Measurements from ENCODE around the gene GFAP. TPM values are rescaled to one million over a fixed set of nuclear protein-coding genes. Genes with fewer than 3 reads are reported as not detected.

Gene GFAP

GRCh38 chr17:44862278-44862914, 52.9 kb downstream of the GFAP start:
- H3K4me2 ChIP-seq (ENCODE audit: insufficient read depth, low read length, poor library complexity, severe bottlenecking): no peak overlapping the region
- H3K36me3 ChIP-seq (replicated peaks in 1 of 2; ENCODE audit: control insufficient read depth in 2 of 2, insufficient read depth in 2 of 2, low read length in 2 of 2): peaks cover 52 to 96% of the 10 kb centered on the region in 2 donors
- H2BK12ac ChIP-seq (ENCODE audit: low read length): no peak overlapping the region
- no peak overlapping the region for H2AFZ ChIP-seq (ENCODE audit: low read length)
- H3K27ac ChIP-seq (replicated peaks; ENCODE audit: low read length): no peak overlapping the region
- H2BK120ac ChIP-seq (ENCODE audit: low read depth, low read length): no peak overlapping the region
- no CpG with 5 or more reads among the region's 9 CpGs for whole genome bisulfite sequencing, 2 donors (ENCODE audit: extremely low coverage in 2 of 2, insufficient read length in 2 of 2, insufficient replicate concordance in 1 of 2)
- no peak overlapping the region for H2AK5ac ChIP-seq (ENCODE audit: low read depth, low read length)
- H4K8ac ChIP-seq (ENCODE audit: low read depth, low read length): no peak overlapping the region
- no peak overlapping the region for H3K4ac ChIP-seq (ENCODE audit: low read length)
- H3K4me3 ChIP-seq (ENCODE audit: low read length in 2 of 2): no peak overlapping the region
- no peaks in the 10 kb centered on the region for H3K79me1 ChIP-seq (ENCODE audit: low read depth, low read length)
- H3K27me3 ChIP-seq (ENCODE audit: control insufficient read depth in 3 of 3, insufficient read depth in 3 of 3, low read depth in 1 of 3, low read length in 3 of 3): no peaks in the 10 kb centered on the region
- no peak overlapping the region for H2BK15ac ChIP-seq (ENCODE audit: low read length)
- no peak overlapping the region for H2BK5ac ChIP-seq (ENCODE audit: low read length)
- H4K91ac ChIP-seq (ENCODE audit: low read depth, low read length, poor library complexity): no peak overlapping the region
- no peak overlapping the region for H3K14ac ChIP-seq (ENCODE audit: low read length)
- no peaks in the 10 kb centered on the region for H3K4me1 ChIP-seq (ENCODE audit: control insufficient read depth in 2 of 2, insufficient read depth in 1 of 2, low read depth in 1 of 2, low read length in 2 of 2)
- H3K9me3 ChIP-seq (replicated peaks in 1 of 2; ENCODE audit: control insufficient read depth in 2 of 2, insufficient read depth in 1 of 2, low read depth in 1 of 2, low read length in 2 of 2): no peaks in the 10 kb centered on the region
- no peak for DNase-seq (ENCODE audit: low spot score)
- no peak overlapping the region for H3K9ac ChIP-seq (ENCODE audit: low read depth, low read length, poor library complexity)
- no peak overlapping the region for H3K18ac ChIP-seq (ENCODE audit: low read length)
- no peak overlapping the region for H3K23ac ChIP-seq (ENCODE audit: low read depth, low read length, poor library complexity)

GRCh38 chr17:44859701-44860100, 55.6 kb downstream of the GFAP start:
- peak overlapping the region in 1 of 2 donors; percentile 10 for H3K4me3 ChIP-seq (ENCODE audit: low read length in 2 of 2)
- no peak overlapping the region for H2AFZ ChIP-seq (ENCODE audit: low read length)
- H3K4me2 ChIP-seq (ENCODE audit: insufficient read depth, low read length, poor library complexity, severe bottlenecking): no peak overlapping the region
- H3K18ac ChIP-seq (ENCODE audit: low read length): no peak overlapping the region
- H3K36me3 ChIP-seq (replicated peaks in 1 of 2; ENCODE audit: control insufficient read depth in 2 of 2, insufficient read depth in 2 of 2, low read length in 2 of 2): peaks cover 59 to 97% of the 10 kb centered on the region in 2 donors
- H4K91ac ChIP-seq (ENCODE audit: low read depth, low read length, poor library complexity): no peak overlapping the region
- DNase-seq (ENCODE audit: low spot score): no peak
- H3K79me1 ChIP-seq (ENCODE audit: low read depth, low read length): no peaks in the 10 kb centered on the region
- no peak overlapping the region for H2BK120ac ChIP-seq (ENCODE audit: low read depth, low read length)
- no CpG with 5 or more reads among the region's 5 CpGs for WGBS, 2 donors (ENCODE audit: extremely low coverage in 2 of 2, insufficient read length in 2 of 2, insufficient replicate concordance in 1 of 2)
- H3K9me3 ChIP-seq (replicated peaks in 1 of 2; ENCODE audit: control insufficient read depth in 2 of 2, insufficient read depth in 1 of 2, low read depth in 1 of 2, low read length in 2 of 2): no peaks in the 10 kb centered on the region
- no peak overlapping the region for H3K4ac ChIP-seq (ENCODE audit: low read length)
- H2BK15ac ChIP-seq (ENCODE audit: low read length): no peak overlapping the region
- no peak overlapping the region for H3K27ac ChIP-seq (replicated peaks; ENCODE audit: low read length)
- no peak overlapping the region for H4K8ac ChIP-seq (ENCODE audit: low read depth, low read length)
- no peak overlapping the region for H2BK5ac ChIP-seq (ENCODE audit: low read length)
- H3K14ac ChIP-seq (ENCODE audit: low read length): no peak overlapping the region
- H3K23ac ChIP-seq (ENCODE audit: low read depth, low read length, poor library complexity): no peak overlapping the region
- no peak overlapping the region for H2AK5ac ChIP-seq (ENCODE audit: low read depth, low read length)
- H3K4me1 ChIP-seq (ENCODE audit: control insufficient read depth in 2 of 2, insufficient read depth in 1 of 2, low read depth in 1 of 2, low read length in 2 of 2): no peaks in the 10 kb centered on the region
- H2BK12ac ChIP-seq (ENCODE audit: low read length): no peak overlapping the region
- no peak overlapping the region for H3K9ac ChIP-seq (ENCODE audit: low read depth, low read length, poor library complexity)
- no peaks in the 10 kb centered on the region for H3K27me3 ChIP-seq (ENCODE audit: control insufficient read depth in 3 of 3, insufficient read depth in 3 of 3, low read depth in 1 of 3, low read length in 3 of 3)

GRCh38 chr17:44854192-44854591, 61.1 kb downstream of the GFAP start:
- Histone ChIP-seq H3K79me1 (ENCODE audit: low read depth, low read length) (no peaks in the 10 kb centered on the region), H2BK120ac (ENCODE audit: low read depth, low read length) (no peak overlapping the region), H2BK15ac (ENCODE audit: low read length) (no peak overlapping the region), H2BK5ac (ENCODE audit: low read length) (no peak overlapping the region), H3K4ac (ENCODE audit: low read length) (no peak overlapping the region), H2BK12ac (ENCODE audit: low read length) (no peak overlapping the region), H2AFZ (ENCODE audit: low read length) (no peak overlapping the region), H3K4me1 (ENCODE audit: control insufficient read depth in 2 of 2, insufficient read depth in 1 of 2, low read depth in 1 of 2, low read length in 2 of 2) (peaks cover 0 to 2% of the 10 kb centered on the region in 2 donors), H3K27ac (replicated peaks; ENCODE audit: low read length) (no peak overlapping the region), H3K18ac (ENCODE audit: low read length) (no peak overlapping the region), H3K9me3 (replicated peaks in 1 of 2; ENCODE audit: control insufficient read depth in 2 of 2, insufficient read depth in 1 of 2, low read depth in 1 of 2, low read length in 2 of 2) (no peaks in the 10 kb centered on the region), H3K36me3 (replicated peaks in 1 of 2; ENCODE audit: control insufficient read depth in 2 of 2, insufficient read depth in 2 of 2, low read length in 2 of 2) (peaks cover 61 to 95% of the 10 kb centered on the region in 2 donors), H3K4me3 (ENCODE audit: low read length in 2 of 2) (no peak overlapping the region), H2AK5ac (ENCODE audit: low read depth, low read length) (no peak overlapping the region), H3K27me3 (ENCODE audit: control insufficient read depth in 3 of 3, insufficient read depth in 3 of 3, low read depth in 1 of 3, low read length in 3 of 3) (no peaks in the 10 kb centered on the region), H3K9ac (ENCODE audit: low read depth, low read length, poor library complexity) (no peak overlapping the region), H3K14ac (ENCODE audit: low read length) (no peak overlapping the region), H3K4me2 (ENCODE audit: insufficient read depth, low read length, poor library complexity, severe bottlenecking) (no peak overlapping the region), H3K23ac (ENCODE audit: low read depth, low read length, poor library complexity) (no peak overlapping the region), H4K91ac (ENCODE audit: low read depth, low read length, poor library complexity) (no peak overlapping the region), H4K8ac (ENCODE audit: low read depth, low read length) (no peak overlapping the region)
- no peak for DNase-seq (ENCODE audit: low spot score)
- no CpG with 5 or more reads among the region's 5 CpGs for WGBS, 2 donors (ENCODE audit: extremely low coverage in 2 of 2, insufficient read length in 2 of 2, insufficient replicate concordance in 1 of 2)

Small RNAs within 50 kb of the gene (small RNA-seq; reads per million reads assigned to genes)
- gene CCDC103 (ENCODE audit: insufficient read depth): not detected
- 24.8 reads per million, percentile 84 among the genes with 10 or more reads in this experiment for gene MIR6783 (ENCODE audit: insufficient read depth)
- not detected for gene RN7SL405P (ENCODE audit: insufficient read depth)
